Osteoblast (primary cell): ENCODE data around the gene SMG9. TPM values are rescaled to one million over a fixed set of nuclear protein-coding genes. Genes with fewer than 3 reads are reported as not detected.
A peak's percentile ranks its signal among the peaks of the same experiment; 100 is the strongest.

Experiments used
- DNase-seq: peaks from one replicate; pipeline ENCODE4 v3.0.0; 2011; ENCODE audit warnings: low spot score, mixed read lengths; ENCODE audit not compliant: insufficient read length; ENCODE audit errors: missing footprints
- H2AFZ ChIP-seq: 2 replicates; pipeline ENCODE4 v1.6.0; 2011; ENCODE audit warnings: mild to moderate bottlenecking, low read length
- H3K27ac ChIP-seq: 2 replicates; pipeline ENCODE4 v1.5.1; 2011; ENCODE audit warnings: mild to moderate bottlenecking, low read depth, low read length, moderate library complexity
- H3K27me3 ChIP-seq: 2 replicates; pipeline ENCODE4 v1.6.0; 2012; ENCODE audit warnings: mild to moderate bottlenecking, control low read depth, inconsistent platforms, low read length, moderate library complexity; ENCODE audit not compliant: insufficient read depth
- H3K36me3 ChIP-seq: 2 replicates; pipeline ENCODE4 v1.5.1; 2011; ENCODE audit warnings: mild to moderate bottlenecking, low read length, control low read depth, moderate library complexity; ENCODE audit not compliant: insufficient read depth
- H3K4me1 ChIP-seq: 2 replicates; pipeline ENCODE4 v1.5.1; 2011; ENCODE audit warnings: mild to moderate bottlenecking, low read length, control low read depth, moderate library complexity; ENCODE audit not compliant: insufficient read depth
- H3K4me2 ChIP-seq: 2 replicates; pipeline ENCODE4 v1.6.0; 2011; ENCODE audit warnings: mild to moderate bottlenecking, low read length; ENCODE audit not compliant: insufficient read depth
- H3K4me3 ChIP-seq: fragments of 200-600 bp; sonication (generic); 3 replicates; pipeline ENCODE4 v1.5.1; 2012; ENCODE audit warnings: mild to moderate bottlenecking, low read length, inconsistent platforms; ENCODE audit not compliant: insufficient read depth
- H3K79me2 ChIP-seq: 2 replicates; pipeline ENCODE4 v1.6.0; 2012; ENCODE audit warnings: mild to moderate bottlenecking, low read length, control low read depth, inconsistent platforms; ENCODE audit not compliant: insufficient read depth
- H3K9me3 ChIP-seq: 2 replicates; pipeline ENCODE4 v1.5.1; 2011; ENCODE audit warnings: low read depth, low read length, control low read depth
- H4K20me1 ChIP-seq: 2 replicates; pipeline ENCODE4 v1.6.0; 2012; ENCODE audit warnings: mild to moderate bottlenecking, low read length, control low read depth; ENCODE audit not compliant: insufficient read depth
- total RNA-seq: library from RNA; depleted of rRNA; stranded (reverse); fragments of >200 nt; gene quantifications from 2 replicates; pipeline ENCODE4 v1.2.3, GENCODE V29; 2012
- TF ChIP-seq, protein P1 (sequence below): IDR thresholded peaks from 2 replicates; pipeline ENCODE4 v1.5.1; 2011; ENCODE audit warnings: mild to moderate bottlenecking, low read depth, low read length, moderate library complexity; ENCODE audit errors: extremely low read depth

SMG9 gene
- total RNA-seq, 1 donor = 14.5 TPM

DNA sequence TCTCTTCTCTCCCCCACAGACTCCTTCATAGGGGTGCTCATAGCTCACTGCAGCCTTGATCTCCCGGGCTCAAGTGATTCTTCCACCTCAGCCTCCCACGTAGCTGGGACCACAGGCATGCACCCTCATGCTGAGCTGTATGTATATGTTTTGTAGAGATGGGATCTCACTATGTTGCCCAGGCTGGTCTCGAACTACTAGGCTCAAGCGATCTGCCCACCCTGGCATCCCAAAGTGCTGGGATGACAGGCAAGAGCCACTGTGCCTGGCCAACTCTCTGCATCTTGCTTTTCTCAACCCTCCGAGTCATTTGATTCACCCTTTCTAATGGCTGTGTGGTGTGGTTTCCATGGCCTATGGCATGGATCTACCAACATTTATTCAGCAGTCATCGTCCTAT, 49.0 kb downstream of the SMG9 start:
- TF ChIP-seq, protein P1, sequence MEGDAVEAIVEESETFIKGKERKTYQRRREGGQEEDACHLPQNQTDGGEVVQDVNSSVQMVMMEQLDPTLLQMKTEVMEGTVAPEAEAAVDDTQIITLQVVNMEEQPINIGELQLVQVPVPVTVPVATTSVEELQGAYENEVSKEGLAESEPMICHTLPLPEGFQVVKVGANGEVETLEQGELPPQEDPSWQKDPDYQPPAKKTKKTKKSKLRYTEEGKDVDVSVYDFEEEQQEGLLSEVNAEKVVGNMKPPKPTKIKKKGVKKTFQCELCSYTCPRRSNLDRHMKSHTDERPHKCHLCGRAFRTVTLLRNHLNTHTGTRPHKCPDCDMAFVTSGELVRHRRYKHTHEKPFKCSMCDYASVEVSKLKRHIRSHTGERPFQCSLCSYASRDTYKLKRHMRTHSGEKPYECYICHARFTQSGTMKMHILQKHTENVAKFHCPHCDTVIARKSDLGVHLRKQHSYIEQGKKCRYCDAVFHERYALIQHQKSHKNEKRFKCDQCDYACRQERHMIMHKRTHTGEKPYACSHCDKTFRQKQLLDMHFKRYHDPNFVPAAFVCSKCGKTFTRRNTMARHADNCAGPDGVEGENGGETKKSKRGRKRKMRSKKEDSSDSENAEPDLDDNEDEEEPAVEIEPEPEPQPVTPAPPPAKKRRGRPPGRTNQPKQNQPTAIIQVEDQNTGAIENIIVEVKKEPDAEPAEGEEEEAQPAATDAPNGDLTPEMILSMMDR = no peak
- H3K79me2 ChIP-seq = no peaks in the 10 kb centered on the region

DNA sequence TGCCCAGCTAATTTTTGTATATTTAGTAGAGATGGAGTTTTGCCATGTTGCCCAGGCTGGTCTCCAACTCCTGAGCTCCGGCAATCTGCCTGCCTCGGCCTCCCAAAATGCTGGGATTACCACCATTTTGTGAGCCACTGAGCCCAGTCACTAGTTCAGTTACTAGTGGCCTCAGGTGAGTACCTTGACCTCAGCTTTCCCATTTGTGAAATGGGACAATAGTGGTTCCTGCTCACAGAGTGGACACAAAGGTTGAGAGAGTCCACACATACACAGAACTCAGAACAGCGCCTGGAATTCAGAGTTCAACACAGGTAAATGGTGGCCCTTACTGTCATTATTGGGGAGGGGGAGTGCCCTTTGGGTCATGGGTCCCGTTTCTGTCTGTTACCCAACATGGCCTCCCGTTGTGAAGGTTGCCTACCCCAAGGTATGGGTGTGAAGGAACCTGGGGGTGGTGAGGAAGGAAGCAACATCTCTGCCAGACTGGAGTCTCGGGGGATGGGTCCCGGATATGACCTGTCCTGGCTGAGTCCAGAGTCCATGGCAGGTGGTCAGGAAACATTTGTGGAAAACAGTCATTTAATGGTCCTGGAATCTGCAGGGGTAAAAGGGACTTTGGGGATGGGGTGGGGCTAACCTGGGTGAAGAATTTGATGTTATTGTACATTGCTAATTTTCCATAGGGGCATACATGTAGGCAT, 50.6 kb downstream of the SMG9 start:
- no peak overlapping the region for H3K4me2 ChIP-seq
- peaks cover 5% of the 10 kb centered on the region for H3K9me3 ChIP-seq
- no peak for DNase-seq
- H3K27ac ChIP-seq = no peak overlapping the region
- no peak overlapping the region for H3K4me3 ChIP-seq
- no peaks in the 10 kb centered on the region for H4K20me1 ChIP-seq
- no peaks in the 10 kb centered on the region for H3K36me3 ChIP-seq
- no peaks in the 10 kb centered on the region for H3K27me3 ChIP-seq
- TF ChIP-seq, protein P1 = no peak
- no peak overlapping the region for H2AFZ ChIP-seq
- no peaks in the 10 kb centered on the region for H3K79me2 ChIP-seq
- H3K4me1 ChIP-seq = peaks cover 21% of the 10 kb centered on the region

More for the DNA sequence above, 49.0 kb downstream of the SMG9 start:
- H3K36me3 ChIP-seq = no peaks in the 10 kb centered on the region
- H4K20me1 ChIP-seq = no peaks in the 10 kb centered on the region
- H3K4me2 ChIP-seq = no peak overlapping the region
- no peaks in the 10 kb centered on the region for H3K27me3 ChIP-seq
- peaks cover 5% of the 10 kb centered on the region for H3K9me3 ChIP-seq
- DNase-seq = no peak
- no peak overlapping the region for H2AFZ ChIP-seq
- H3K4me1 ChIP-seq = peaks cover 9% of the 10 kb centered on the region
- H3K4me3 ChIP-seq = no peak overlapping the region
- no peak overlapping the region for H3K27ac ChIP-seq

DNA sequence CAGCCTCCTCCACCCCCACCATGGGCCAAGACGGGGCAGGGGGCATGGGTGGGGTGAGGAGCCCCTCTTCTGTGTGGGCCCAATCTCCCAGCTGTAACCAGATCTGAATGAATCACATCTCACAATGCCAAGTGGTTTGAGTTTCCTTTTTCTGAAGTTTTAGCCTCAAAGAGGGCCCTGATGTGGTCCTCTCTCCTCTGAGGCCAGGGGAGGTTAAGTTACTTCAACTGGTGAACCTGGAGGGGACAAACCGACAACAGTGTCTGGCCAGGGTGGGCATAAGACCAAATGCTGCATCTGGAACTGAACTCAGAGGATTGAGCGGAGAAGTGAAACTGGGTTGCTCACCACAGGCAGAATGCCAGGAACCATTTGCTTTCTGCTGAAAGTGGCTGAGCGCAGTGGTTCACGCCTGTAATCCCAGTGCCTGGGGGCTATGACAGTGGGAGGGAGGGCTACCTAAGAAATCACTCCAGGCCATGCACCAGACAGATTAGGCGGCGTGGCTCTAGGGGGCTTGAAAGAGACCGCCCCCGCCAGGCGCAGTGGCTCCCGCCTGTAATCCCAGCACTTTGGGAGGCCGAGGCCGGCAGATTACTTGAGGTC, 54.3 kb downstream of the SMG9 start:
- Histone ChIP-seq H3K4me1 (peaks cover 21% of the 10 kb centered on the region), H3K36me3 (no peaks in the 10 kb centered on the region), H4K20me1 (no peaks in the 10 kb centered on the region), H3K4me2 (peak overlapping the region; percentile 80), H3K79me2 (no peaks in the 10 kb centered on the region), H3K4me3 (peak overlapping the region; percentile 27), H3K27me3 (no peaks in the 10 kb centered on the region), H3K27ac (peak overlapping the region; percentile 75), H2AFZ (peak overlapping the region; percentile 94), H3K9me3 (peaks cover 2% of the 10 kb centered on the region)
- DNase-seq = peak; percentile 87
- TF ChIP-seq, protein P1 = no peak
